ENCODE measurements around the gene GRIK4. TPM values are rescaled to one million over a fixed set of nuclear protein-coding genes. Genes with fewer than 3 reads are reported as not detected.

The GRIK4 gene
- total RNA-seq, 1 experiment from 2014 or later = not detected

GRCh38 chr11:120525261-120526171, 14.0 kb downstream of the GRIK4 start:
- no peak for DNase-seq (ENCODE audit: low spot score)

- no peak for DNase-seq (ENCODE audit: low spot score)
Observed at GRCh38 chr11:120526241-120526640, 14.7 kb downstream of the GRIK4 start.

- no peak for DNase-seq (ENCODE audit: low spot score)
Observed at GRCh38 chr11:120527111-120527761, 15.7 kb downstream of the GRIK4 start.

GRCh38 chr11:120528749-120529148, 17.2 kb downstream of the GRIK4 start:
- DNase-seq (ENCODE audit: low spot score) = no peak

- no peak for DNase-seq (ENCODE audit: low spot score)
Observed at GRCh38 chr11:120529214-120529613, 17.7 kb downstream of the GRIK4 start.

- DNase-seq (ENCODE audit: low spot score) = no peak
Observed at GRCh38 chr11:120529911-120530310, 18.4 kb downstream of the GRIK4 start.

GRCh38 chr11:120532082-120532831, 20.7 kb downstream of the GRIK4 start:
- no peak for DNase-seq (ENCODE audit: low spot score)

- DNase-seq (ENCODE audit: low spot score) = no peak
Observed at GRCh38 chr11:120532832-120533196, 21.3 kb downstream of the GRIK4 start.

GRCh38 chr11:120536091-120536796, 24.7 kb downstream of the GRIK4 start:
- DNase-seq (ENCODE audit: low spot score) = no peak

- no peak for DNase-seq (ENCODE audit: low spot score)
Observed at GRCh38 chr11:120536797-120537169, 25.2 kb downstream of the GRIK4 start.

- no peak for DNase-seq (ENCODE audit: low spot score)
Observed at GRCh38 chr11:120537996-120538395, 26.4 kb downstream of the GRIK4 start.

GRCh38 chr11:120538707-120539106, 27.2 kb downstream of the GRIK4 start:
- no peak for DNase-seq (ENCODE audit: low spot score)

GRCh38 chr11:120539667-120540369, 28.3 kb downstream of the GRIK4 start:
- DNase-seq (ENCODE audit: low spot score) = no peak

GRCh38 chr11:120540744-120541465, 29.4 kb downstream of the GRIK4 start:
- no peak for DNase-seq (ENCODE audit: low spot score)

- no peak for DNase-seq (ENCODE audit: low spot score)
Observed at GRCh38 chr11:120543521-120544215, 32.1 kb downstream of the GRIK4 start.

GRCh38 chr11:120545813-120546212, 34.3 kb downstream of the GRIK4 start:
- peak; percentile 25 for DNase-seq (ENCODE audit: low spot score)

GRCh38 chr11:120546312-120547205, 35.0 kb downstream of the GRIK4 start:
- peak; percentile 78 for DNase-seq (ENCODE audit: low spot score)

- DNase-seq (ENCODE audit: low spot score) = no peak
Observed at GRCh38 chr11:120547316-120547715, 35.8 kb downstream of the GRIK4 start.
